GM18505 (cell line): ENCODE measurements around the gene KCNB1.

ENCODE experiments used
- ATAC-seq: cut with Tn5 transposase; IDR thresholded peaks from one replicate; pipeline ENCODE4 v1.9.1; 2021; ENCODE audit not compliant: unreplicated experiment
- POLR2A ChIP-seq: IDR thresholded peaks from 4 replicates; pipeline ENCODE4 v1.6.1; 2011; ENCODE audit warnings: borderline replicate concordance; ENCODE audit not compliant: insufficient read depth, insufficient read length; ENCODE audit errors: extremely low read depth

The KCNB1 gene

DNA sequence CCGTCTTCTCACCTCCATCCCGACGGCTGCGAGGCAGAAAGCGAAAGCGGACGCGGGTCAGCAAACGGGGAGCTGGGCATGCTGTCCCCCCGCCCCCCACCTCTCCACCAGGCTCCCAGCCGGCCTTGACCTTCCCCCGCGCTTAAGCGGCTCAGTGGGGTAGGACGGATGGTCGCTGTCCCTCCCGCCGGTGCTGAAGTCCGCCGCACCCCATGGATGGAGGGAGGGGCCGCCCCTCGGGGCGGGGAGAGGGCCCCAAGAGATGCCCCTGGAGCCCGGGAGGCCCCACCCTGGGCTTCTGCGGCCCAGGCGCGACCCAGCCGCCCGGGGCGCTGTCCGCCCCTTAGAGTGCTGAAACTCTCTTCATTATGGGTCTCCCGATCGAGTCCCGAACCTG lies at the start of gene KCNB1:
Gene KCNB1, minus strand, starts transcription at position 48 of the 397 bp plus-strand sequence. CDS start 188 bp downstream, outside the sequence.
- no peak for ATAC-seq
- TF ChIP-seq POLR2A, result no peak

- no peak for ATAC-seq
- no peak for TF ChIP-seq POLR2A
These were observed 47.0 kb upstream of the KCNB1 start for GRCh38 chr20:49529470-49529869.

GRCh38 chr20:49526568-49526967 lies 44.1 kb upstream of the KCNB1 start:
- no peak for TF ChIP-seq POLR2A

DNA sequence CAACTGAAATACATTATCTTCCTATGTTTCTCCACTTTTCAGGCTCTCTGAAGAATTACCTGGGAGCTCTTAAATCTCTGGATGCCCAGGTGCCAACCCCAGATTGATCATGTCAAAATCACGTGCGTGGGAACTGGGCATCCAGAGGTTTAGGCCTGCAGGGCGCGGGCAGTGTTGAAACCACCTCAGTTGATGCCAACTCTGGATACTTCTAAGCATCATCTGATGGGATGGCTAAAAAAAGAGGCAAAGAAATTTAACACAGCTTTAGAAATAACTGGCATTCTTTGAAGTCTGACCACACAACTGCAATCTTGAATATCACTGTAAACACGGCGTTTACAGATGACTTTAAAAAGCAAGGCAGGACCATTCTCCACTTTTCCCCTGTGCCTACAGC lies 43.6 kb upstream of the KCNB1 start:
- no peak for ATAC-seq
- no peak for TF ChIP-seq POLR2A

More at GRCh38 chr20:49526568-49526967, 44.1 kb upstream of the KCNB1 start:
- ATAC-seq, result no peak

DNA sequence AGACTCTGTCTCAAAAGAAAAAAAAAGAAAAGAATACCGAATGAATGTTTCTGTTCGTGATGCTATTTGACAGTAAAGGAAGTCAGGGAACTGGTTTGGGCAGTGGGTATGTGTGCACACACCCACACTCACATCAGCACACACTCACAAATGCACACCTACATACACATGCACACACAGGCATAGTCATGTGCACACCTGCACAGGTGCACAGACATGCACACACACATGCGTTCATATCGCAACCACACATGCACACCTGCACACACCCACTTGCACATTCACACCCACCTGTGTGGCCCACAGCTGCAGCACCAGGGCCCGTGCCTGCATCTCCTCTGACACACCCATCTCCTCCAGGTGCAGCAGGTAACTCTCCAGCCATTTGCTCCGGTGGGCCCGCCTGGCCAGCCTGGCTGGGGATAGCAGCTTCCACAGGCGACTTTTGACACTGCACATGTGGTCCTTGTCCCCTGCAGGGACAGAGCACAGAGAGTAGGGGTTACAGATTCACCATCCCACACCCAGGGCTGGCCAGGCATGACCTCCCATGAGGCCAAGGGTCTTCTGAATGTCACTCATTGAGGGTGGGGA lies 41.4 kb upstream of the KCNB1 start:
- no peak for ATAC-seq
- TF ChIP-seq POLR2A, result no peak

DNA sequence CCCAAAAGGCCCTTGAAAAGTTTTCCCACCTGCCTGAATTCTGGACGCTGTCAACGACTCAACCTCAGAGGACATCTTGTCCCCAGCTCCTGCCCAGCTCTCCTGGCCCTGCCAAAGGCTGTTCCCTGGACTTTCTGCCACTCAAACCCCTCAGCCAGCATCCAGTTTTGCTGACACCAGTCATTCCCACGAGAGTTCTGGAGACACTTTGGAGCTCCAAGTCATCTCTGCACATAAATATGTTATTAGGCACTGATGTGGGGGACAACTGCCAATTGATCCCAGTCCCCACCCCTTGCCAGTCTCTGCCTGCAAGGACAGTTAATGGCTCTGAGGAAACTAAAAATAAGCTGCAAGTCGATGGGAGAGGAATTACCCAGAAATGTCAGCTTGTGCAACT lies 38.9 kb upstream of the KCNB1 start:
- no peak for TF ChIP-seq POLR2A
- no peak for ATAC-seq

- no peak for TF ChIP-seq POLR2A
- ATAC-seq, result no peak
These were observed 37.4 kb upstream of the KCNB1 start for GRCh38 chr20:49519777-49520359.

DNA sequence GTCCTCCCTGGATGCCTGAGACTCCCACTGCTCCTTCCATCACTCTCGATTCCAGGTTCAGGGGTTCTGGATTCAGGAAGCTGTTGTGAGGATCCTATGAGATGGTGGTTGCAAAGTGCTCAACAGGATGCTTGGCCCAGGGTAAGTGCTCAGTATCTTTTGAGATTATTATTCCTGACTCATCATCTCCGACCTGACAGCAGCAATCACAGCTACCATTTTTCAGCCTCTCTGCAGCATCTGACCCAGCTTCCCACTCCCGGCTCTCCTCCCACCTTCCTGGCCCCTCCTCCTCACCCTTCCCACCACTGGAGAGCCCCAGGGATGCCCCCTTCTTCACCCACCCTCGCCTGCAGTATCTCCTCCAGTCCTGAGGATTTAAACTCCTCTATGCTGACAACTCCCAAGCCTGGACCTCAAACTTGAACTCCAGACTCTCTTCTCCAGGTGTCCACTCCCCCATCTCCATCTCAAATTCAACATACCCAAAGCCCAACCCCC lies 36.8 kb upstream of the KCNB1 start:
- ATAC-seq, result no peak
- no peak for TF ChIP-seq POLR2A

- TF ChIP-seq POLR2A, result no peak
- no peak for ATAC-seq
These were observed 36.1 kb upstream of the KCNB1 start for GRCh38 chr20:49518576-49518975.

GRCh38 chr20:49517805-49518100 lies 35.3 kb upstream of the KCNB1 start:
- TF ChIP-seq POLR2A, result no peak
- no peak for ATAC-seq

GRCh38 chr20:49516916-49517804 lies 34.7 kb upstream of the KCNB1 start:
- no peak for TF ChIP-seq POLR2A
- no peak for ATAC-seq

GRCh38 chr20:49515586-49515985 lies 33.1 kb upstream of the KCNB1 start:
- TF ChIP-seq POLR2A, result no peak
- ATAC-seq, result no peak

- TF ChIP-seq POLR2A, result no peak
- no peak for ATAC-seq
These were observed 31.0 kb upstream of the KCNB1 start for GRCh38 chr20:49513517-49513916.

DNA sequence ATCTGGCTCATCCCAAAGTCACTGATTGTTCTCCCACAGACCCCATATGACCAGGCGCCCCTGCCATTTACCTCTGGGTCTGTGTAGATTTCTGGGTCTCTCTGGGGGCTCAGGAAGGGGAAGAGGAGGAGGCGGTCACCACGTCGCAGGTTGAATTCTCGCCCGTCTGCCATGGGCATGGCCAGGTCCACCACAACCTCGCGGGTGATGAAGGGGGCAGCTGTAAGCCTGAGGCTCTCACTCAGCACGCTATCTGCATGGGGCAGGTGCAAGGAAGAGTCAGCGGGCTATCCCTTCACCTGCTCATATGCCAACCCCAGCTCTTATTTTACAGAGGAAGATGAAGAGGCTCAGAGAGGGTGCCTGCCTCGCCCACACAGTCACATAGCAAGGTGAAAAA lies 30.5 kb upstream of the KCNB1 start:
- no peak for TF ChIP-seq POLR2A
- ATAC-seq, result no peak
